Adipose tissue (tissue), 3 donors: ENCODE results near the gene EGF. TPM values are rescaled to one million over a fixed set of nuclear protein-coding genes. Genes with fewer than 3 reads are reported as not detected.

Experiments used
- H3K27ac ChIP-seq: one replicate; pipeline ENCODE4 v1.5.1; 2013; ENCODE audit warnings: low read depth, low read length
- WGBS, 3 donors: extraction: QIAGEN DNeasy Blood & Tissue Kit; methylation state at CpG; one replicate each; pipeline ENCODE4 v1.1.7; 2013; 5-methylcytosine and 5-hydroxymethylcytosine counted together
- polyA plus RNA-seq, 3 donors: library from polyadenylated mRNA; stranded (reverse); fragments of 200-250 nt; gene quantifications; one replicate each; pipeline ENCODE4 v1.2.3, GENCODE V29; 2013
- donor health status: healthy with polysubstance abuse.
- donor health status: Bipolar disorder and iron deficiency.
- donor health status: healthy.

The EGF gene
- polyA plus RNA-seq, 3 donors, result 0.01 to 15.8 TPM; not detected in 1

DNA sequence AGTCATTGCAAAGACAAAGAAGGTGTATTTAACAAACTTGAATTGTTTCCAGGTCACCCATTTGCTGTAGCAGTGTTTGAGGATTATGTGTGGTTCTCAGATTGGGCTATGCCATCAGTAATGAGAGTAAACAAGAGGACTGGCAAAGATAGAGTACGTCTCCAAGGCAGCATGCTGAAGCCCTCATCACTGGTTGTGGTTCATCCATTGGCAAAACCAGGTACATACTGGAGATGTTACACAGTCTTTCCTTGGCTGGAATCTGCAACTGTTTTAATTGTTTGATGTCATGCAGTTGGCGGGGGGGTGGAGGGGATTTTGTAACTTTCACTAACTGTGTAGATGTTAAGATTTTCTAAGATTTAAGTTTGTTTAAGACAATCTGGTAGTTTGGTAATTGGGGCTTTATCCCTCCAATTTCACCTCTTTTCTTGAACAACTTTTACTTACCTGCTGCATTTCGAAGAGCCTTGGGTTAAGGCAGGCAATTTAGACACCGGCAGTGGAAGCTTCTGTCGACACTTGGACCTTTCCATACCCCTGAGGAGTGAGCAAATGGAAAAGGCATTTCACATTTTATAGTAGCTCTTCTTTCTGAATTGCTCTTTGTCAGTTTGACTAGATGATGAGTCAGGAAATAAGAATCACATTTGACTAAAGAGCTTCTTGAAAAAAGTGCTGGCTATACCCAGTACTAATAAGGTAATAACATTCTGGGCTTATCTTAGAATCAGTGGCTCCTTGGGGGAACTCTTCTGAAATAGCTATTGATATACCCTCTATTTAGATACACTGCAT is 67.4 kb downstream of the EGF start:
- no peak overlapping the region for H3K27ac ChIP-seq
- WGBS, 3 donors, result 83 to 85% (median 84%) methylated on average over 5 of the region's 5 CpGs

DNA sequence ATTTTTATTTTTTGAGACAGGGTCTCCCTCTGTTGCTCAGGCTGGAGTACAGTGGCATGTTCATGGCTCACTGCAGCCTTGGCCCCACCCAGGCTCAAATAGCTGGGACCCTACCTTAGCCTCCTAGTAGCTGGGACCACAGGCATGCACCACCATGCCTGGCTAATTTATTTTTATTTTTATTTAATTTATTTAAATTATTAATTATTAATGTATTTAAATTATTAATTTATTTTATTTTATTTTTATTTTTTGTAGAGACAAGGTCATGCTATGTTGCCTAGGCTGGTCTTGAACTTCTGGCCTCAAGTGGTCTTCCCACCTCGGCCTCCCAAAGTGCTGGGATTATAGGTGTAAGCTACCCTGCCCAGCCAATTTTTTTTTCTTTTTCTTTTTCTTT is 69.3 kb downstream of the EGF start:
- 91 to 100% (median 96%) methylated on average over 1 of the region's 1 CpG for WGBS, 3 donors
- no peak overlapping the region for H3K27ac ChIP-seq

DNA sequence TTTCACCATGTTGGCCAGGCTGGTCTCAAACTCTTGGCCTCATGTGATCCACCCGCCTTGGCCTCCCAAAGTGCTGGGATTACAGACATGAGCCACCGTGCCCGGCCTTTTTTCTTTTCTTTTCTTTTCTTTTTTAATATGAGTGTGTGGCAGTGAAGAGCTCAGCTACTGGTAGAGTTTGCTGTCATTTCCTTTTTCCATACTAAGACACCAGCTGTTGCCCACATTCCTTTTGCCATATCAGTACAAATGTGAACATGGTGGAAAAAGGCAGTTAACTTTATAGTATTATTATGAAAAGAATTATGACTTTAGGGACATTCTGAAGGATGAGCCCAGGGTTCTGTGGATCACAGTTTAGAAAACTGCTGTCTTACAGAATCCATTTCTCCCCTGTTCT is 69.8 kb downstream of the EGF start:
- no peak overlapping the region for H3K27ac ChIP-seq
- WGBS, 3 donors, result 81 to 90% (median 90%) methylated on average over 3 of the region's 3 CpGs

DNA sequence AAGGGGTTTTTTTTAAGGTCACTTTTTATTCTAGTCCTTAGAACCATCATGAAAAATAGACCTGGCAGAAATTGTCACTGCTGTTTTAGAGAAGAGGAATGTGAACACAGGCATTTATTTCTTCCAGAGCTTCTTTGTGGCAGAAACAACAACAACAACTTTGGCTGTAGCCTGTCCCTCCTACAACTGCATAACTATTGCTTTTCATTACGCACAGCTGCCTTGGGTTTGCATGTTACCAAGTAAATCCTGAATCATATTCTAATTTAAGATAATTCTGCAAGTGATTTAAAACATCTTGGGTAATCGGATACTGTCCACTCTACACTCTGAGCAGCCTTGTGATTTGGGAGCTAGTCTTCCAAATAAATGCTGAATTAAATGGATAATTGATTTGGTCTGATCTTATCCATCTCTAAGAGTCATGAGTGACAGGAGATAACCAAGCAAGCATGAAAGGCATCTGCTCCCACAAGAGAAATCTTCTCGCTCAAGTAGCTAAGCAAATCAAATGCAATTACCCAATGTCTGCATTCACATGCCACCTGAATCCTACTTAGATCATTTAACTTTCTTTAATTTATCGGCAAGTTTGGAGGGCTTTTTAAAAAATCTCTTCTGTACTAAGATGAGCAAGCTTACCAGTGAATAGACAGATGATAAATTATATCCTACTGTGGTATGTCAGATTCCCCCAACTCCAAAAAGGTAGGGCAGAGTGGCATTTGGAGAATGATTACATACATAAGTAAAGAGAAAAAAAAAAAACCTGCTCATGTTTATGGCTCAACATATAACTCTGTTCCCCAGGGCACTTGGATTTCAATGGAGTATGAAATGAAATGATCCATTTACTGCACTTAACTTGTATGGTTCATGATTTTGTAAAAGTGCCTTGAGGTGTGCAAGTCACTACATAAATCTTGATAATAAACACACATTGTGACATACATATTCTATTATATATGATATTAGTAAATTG is 73.6 kb downstream of the EGF start:
- 85 to 92% (median 89%) methylated on average over 4 of the region's 4 CpGs for WGBS, 3 donors
- no peak overlapping the region for H3K27ac ChIP-seq

DNA sequence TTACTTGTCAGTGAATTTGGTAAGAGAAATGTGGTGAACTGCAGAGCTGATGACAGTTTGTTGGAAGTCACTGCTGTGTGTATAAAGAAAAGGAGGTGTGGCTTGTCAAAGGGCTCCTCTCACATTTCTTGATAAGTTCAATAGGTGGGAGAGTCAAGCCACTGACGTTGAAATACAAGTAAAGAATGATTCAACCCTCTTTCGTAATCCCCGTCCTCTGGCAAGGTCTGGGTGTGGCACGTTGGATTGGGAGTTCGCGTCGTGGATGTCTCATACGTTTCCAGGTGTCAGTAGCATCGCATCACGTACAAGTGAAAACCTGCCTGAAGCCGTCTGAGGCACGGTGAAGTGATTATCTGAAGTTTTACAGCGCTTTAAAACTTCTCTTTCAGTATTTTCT is 76.4 kb downstream of the EGF start:
- no peak overlapping the region for H3K27ac ChIP-seq
- 59 to 71% (median 64%) methylated on average over 13 of the region's 13 CpGs for WGBS, 3 donors

DNA sequence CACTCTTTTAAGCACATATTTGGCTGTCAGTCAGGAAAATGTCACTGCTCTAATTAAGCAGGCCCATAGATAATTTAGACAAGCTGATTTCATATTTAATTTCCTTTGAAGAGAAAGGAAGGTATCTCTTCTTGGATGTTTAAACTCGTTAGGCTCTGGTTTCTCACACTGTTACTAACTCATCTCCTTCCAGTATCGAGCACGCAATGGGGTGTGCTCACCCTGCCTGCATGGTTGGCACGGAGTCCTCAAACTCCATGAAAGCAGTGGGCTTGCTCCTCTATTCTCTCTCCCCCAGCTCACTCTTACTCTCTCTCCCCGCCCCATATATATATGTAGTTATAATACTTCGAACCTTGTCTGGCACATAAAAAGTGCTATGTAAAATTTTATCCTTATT is 76.9 kb downstream of the EGF start:
- 67 to 83% (median 76%) methylated on average over 6 of the region's 6 CpGs for WGBS, 3 donors

DNA sequence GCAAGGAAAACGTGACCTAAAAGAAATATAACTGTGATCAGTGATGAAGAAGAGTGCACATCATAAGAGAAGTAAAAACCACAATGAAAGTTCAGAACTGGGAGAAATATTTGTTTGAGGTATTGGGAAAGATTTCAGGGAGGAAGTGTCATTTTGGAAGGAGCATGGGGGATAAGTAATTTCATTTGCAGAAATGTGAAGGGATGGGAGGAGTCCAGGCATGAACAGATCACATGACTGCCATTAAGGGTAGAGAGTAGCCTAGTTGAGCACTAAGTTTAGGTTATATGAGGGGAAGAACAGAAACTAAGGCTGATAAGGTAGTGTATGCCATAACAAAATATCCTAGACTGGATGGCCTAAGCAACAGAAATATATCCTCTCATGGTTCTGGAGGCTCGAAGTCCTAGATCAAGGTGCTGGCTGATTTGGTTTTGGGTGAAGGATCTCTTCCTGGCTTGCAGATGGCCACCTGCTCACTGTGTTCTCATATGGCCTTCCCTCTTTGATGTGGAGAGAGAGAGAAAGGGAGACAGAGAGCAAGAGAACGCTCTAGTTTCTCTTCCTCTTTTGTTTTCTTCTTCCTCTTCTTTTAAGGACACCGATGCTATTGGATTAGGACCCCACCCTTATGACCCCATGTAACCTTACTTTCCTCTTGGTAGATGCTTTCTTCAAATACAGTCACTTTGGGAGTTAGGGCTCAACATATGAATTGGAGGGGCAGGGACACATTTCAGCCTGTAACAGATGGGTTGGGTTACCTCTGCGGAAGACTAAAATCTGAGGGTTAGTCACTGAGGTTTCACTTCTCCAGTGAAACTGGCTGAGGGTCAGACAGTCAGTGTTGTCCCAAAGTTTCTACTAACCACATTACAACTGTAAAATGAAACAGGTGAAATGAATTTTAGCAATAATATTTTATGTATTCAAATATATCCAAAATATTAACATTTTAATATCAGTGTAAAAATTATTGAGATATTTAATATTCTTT is 77.9 kb downstream of the EGF start:
- H3K27ac ChIP-seq, result no peak overlapping the region
- WGBS, 3 donors, result 62 to 86% (median 66%) methylated on average over 5 of the region's 5 CpGs

More for the DNA sequence above, 76.9 kb downstream of the EGF start:
- H3K27ac ChIP-seq, result no peak overlapping the region

DNA sequence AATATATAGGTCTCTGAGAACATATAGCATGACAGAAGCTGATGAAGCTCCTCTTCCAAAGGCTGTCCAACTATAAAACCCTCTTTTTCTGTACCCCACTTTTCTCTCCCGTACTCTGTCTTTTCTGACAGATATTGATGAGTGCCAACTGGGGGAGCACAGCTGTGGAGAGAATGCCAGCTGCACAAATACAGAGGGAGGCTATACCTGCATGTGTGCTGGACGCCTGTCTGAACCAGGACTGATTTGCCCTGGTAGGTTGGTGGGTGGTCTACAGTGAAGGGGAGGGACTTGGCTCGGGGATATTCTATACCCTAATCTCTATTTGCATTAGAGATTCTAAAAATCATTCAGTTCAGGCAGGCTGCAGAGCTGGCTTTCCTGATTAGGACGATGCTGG is 80.4 kb downstream of the EGF start:
- H3K27ac ChIP-seq, result no peak overlapping the region
- WGBS, 3 donors, result 31 to 68% (median 67%) methylated on average over 4 of the region's 4 CpGs

DNA sequence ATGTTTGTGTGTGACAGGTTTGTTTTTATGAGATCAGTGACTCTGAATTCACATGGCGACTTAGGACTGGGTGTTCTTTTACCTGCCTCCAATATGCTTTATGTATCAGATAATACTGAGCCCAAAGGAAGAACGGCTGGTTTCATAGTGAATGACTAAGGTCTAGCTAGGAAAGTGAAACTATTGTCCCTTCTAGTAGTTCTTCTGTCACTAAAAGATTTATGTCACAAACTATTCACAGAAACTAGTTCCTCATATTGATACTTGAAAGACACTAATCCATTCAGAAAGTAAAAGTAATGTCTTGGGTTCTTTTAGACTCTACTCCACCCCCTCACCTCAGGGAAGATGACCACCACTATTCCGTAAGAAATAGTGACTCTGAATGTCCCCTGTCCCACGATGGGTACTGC is 81.7 kb downstream of the EGF start:
- H3K27ac ChIP-seq, result no peak overlapping the region
- WGBS, 3 donors, result 58 to 68% (median 62%) methylated on average over 4 of the region's 4 CpGs

DNA sequence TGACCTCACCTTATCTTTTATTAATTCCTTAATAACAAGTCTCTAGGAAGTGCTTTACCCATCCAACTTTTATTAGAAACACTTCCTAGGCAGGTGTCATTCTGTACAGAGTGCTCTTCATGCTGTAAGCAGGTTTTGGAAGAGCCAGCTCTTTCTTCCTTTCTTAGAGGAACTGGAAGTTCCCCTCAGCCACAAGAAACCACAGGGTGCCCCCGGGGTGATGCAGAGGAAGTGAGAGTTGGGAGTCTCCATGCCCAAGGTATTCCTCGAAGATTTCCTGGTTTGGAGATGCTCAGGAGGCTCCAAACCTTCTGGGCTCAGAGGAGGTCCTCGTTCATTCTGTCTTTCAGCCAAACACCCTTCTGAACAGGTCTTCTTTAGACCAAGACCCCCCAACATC is 83.8 kb downstream of the EGF start:
- WGBS, 3 donors, result 34 to 59% (median 38%) methylated on average over 3 of the region's 3 CpGs

DNA sequence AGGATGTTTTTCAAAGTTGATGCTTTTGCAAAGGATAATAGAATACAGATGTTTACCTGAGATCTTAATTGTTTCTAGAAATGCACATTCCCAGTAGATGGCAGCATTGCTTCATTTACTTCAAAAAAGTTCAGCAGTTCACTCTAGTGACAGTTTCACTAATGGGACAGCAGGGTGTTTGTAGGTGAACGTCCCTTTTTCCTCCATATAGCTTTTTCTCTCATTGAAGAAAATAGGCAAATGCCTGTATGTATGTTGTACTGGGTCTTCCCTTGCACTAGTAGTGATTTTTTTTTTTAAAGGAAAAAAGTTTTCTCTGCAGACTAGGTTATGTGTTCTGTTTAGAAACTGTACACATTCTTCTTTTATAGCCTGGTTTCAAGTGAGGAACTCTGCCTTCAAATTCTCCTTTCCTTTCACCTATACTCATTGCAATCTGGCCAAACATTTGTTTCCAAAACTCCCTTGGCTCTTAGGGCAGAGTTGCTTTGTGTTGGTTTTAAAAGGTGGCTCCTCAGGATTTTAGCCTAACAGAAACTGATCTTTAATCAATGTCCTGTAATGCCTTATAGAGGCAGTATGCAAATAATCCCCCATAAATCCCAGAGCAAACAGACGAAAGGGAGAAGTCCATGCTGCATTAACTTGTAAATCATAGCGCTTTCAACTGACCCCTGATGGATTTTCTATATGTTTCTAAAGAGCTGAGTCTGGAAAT is 86.3 kb downstream of the EGF start:
- WGBS, 3 donors, result 35 to 49% (median 48%) methylated on average over 3 of the region's 3 CpGs
- no peak overlapping the region for H3K27ac ChIP-seq

More for the DNA sequence above, 83.8 kb downstream of the EGF start:
- H3K27ac ChIP-seq, result no peak overlapping the region

DNA sequence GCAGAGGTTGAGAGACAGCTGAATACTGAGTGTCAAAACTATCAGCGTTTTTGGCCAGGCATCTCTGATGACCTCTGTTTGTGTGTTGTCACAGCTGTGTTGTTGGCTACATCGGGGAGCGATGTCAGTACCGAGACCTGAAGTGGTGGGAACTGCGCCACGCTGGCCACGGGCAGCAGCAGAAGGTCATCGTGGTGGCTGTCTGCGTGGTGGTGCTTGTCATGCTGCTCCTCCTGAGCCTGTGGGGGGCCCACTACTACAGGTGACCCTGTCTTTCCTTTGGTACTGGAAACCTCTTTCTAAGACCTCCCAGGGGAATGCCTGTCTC is 86.9 kb downstream of the EGF start:
- 47 to 88% (median 80%) methylated on average over 9 of the region's 9 CpGs for WGBS, 3 donors

DNA sequence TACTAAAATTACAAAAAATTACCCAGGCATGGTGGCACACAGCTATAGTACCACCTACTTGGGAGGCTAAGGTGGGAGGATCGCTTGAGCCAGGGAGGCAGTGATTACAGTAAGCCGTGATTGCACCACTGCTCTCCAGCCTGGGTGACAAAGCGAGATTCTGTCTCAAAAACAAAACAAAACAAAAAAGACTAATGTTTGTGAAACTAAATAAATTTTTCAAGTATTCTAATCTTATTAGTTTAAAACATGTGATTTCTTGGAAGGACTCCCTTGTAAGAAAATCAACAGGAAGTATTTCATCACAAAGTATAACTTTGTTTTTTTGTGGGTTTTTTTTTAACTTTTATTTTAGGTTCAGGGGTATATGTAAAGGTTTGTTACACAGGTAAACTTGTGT is 89.6 kb downstream of the EGF start:
- no peak overlapping the region for H3K27ac ChIP-seq
- whole genome bisulfite sequencing, 3 donors, result 68 to 96% (median 77%) methylated on average over 3 of the region's 3 CpGs

More for the DNA sequence above, 86.9 kb downstream of the EGF start:
- no peak overlapping the region for H3K27ac ChIP-seq

DNA sequence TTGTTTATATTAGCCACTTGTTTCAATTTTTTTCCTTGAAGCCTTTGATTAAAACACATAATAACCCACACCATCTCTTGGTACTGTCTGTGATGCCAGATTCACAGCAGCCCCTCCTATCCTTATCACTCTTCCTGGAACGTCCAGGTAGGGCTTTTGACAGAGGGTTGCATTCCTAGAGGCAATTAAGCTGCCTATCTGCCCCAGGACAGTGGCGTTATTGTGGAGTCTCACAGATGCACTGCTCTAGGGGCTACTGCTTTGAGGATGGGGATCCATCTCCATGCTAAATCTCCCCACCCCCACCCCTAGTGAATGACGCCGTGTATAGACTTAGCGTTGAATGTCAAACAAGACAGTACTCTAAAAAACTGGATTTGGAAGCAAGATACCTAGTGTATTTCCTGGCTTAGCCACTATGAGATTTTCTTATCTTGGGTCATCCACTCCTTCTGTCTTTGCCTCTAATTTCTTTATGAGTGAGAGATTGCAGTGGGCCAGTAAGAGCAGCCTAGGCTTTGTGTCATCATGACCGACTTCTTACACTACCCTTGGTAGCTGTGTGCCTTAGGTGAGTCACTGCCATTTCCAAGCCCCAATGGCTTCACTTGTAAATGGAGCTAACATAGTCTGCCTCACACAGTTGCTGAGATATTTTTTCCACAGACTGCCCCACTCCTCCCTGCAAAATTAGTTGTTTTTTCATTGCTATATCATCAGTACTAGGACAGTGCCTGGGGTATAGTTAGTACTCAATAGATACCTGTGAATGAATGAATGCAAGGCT is 90.9 kb downstream of the EGF start:
- WGBS, 3 donors, result 57 to 77% (median 73%) methylated on average over 6 of the region's 6 CpGs
- H3K27ac ChIP-seq, result no peak overlapping the region

DNA sequence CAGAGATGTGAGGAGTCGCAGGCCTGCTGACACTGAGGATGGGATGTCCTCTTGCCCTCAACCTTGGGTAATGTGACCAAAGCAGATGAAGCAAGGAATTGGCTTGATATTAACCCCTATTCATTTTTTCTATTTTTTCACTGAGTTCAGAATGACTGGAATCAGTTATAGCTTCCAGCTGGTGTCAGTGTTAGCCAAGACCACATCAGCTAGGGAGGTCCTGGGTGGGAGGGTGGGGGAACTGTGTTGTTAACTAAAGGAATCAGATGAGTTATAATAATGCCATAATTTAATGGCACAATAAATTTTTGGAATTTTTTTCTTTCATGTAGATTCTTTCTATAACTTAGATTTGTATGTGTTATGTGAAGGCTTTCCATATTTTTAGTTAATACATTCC is 91.9 kb downstream of the EGF start:
- no peak overlapping the region for H3K27ac ChIP-seq
- WGBS, 3 donors, result 88 to 100% (median 94%) methylated on average over 1 of the region's 1 CpG

DNA sequence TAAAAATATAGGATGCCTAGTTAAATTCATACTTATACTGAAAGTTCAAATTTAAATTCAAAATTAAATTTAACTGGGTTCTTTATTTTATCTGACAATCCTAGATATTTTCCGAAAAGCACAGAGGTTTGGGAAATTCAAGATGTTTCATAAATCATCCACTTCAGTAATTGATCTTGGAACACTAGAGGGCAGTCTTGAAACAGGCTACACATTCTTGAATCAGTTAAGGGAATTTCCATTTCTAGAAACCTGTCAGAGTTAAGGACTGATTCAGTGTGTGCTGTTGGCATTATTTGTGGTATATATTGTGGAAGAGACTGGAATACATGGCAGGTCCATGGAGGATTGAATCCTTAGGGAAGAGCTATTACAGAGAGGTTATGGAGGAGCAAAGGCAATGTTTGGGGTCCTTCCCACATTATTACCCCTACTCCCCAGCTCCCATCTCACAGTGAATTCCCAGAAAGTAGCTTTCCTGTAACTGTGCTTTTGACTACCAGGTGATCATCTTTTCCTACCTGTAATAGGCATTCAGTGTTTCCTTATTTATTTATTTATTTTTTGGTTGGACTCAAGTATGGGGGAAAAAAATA is 92.9 kb downstream of the EGF start:
- 8 to 17% (median 11%) methylated on average over 1 of the region's 1 CpG for WGBS, 3 donors
- no peak overlapping the region for H3K27ac ChIP-seq

DNA sequence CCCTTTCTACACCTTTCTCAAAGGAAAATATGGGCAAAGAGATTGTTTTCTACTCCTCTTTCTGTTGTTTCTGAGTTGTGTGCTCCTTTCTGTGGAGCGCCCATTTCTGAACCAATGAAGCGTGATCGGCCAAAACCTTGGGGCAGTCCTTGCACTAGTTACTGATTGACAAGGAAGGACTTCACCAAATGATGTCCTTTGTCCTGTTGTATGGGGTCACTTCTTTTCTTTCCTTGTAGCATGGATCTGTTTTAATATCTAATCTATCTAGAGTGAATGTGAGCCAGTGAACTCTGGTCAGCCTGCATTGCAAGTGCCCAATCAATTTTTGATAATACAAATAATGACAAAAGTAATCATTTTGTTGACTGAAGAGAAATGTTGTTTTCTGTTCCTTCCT is 94.5 kb downstream of the EGF start:
- no peak overlapping the region for H3K27ac ChIP-seq
- WGBS, 3 donors, result 75 to 100% (median 99%) methylated on average over 3 of the region's 3 CpGs
